ENCODE measurements around the gene SPIN2B. TPM values are rescaled to one million over a fixed set of nuclear protein-coding genes. Genes with fewer than 3 reads are reported as not detected.
"Not testable (repeated sequence)": the region's sequence is repeated elsewhere in the genome, so short reads cannot be mapped to it uniquely, and the experiment has no call there.

The SPIN2B gene
- total and polyA plus RNA-seq, 4 donors = 4.5 to 13.3 (median 8.0) TPM

- peaks cover 0 to 3% (median 0%) of the 10 kb centered on the region in 3 donors for H3K27me3 ChIP-seq (ENCODE audit: control insufficient read depth in 3 of 3, insufficient read depth in 3 of 3, low read length in 2 of 3)
- DNase-seq (peak in 2 of 3 donors; percentile 3 to 13), ATAC-seq (ENCODE audit: insufficient read depth, low FRiP score) (no peak)
- H3K27ac ChIP-seq (ENCODE audit: low read depth in 1 of 2, low read length in 1 of 2) = no peak overlapping the region
- no peaks in the 10 kb centered on the region for H3K4me1 ChIP-seq (ENCODE audit: control insufficient read depth in 5 of 5, insufficient read depth in 5 of 5, low read length in 5 of 5)
- no peak for TF ChIP-seq CTCF (IDR thresholded peaks at IDR 0.05; ENCODE audit: control extremely low read depth, extremely low read depth)
- peaks cover 0 to 3% (median 0%) of the 10 kb centered on the region in 4 donors for H3K9me3 ChIP-seq (ENCODE audit: control insufficient read depth in 4 of 4, insufficient read depth in 3 of 4, low read length in 3 of 4)
- WGBS, 2 donors = 90 to 91% methylated on average over 3 of the region's 3 CpGs
- no peak overlapping the region for H3K4me3 ChIP-seq
- H3K36me3 ChIP-seq (ENCODE audit: control insufficient read depth in 4 of 4, insufficient read depth in 4 of 4, low read length in 4 of 4) = no peaks in the 10 kb centered on the region
- no peak overlapping the region for H3K9ac ChIP-seq (ENCODE audit: insufficient read depth in 1 of 2, low read length in 2 of 2)
Observed at GRCh38 chrX:57135287-57135686, 13.9 kb upstream of the SPIN2B start.

GRCh38 chrX:57134702-57135101 lies 13.4 kb upstream of the SPIN2B start:
- H3K4me3 ChIP-seq = no peak overlapping the region
- no peak overlapping the region for H3K27ac ChIP-seq (ENCODE audit: low read depth in 1 of 2, low read length in 1 of 2)
- TF ChIP-seq CTCF (IDR thresholded peaks at IDR 0.05; ENCODE audit: control extremely low read depth, extremely low read depth) = no peak
- H3K36me3 ChIP-seq (ENCODE audit: control insufficient read depth in 4 of 4, insufficient read depth in 4 of 4, low read length in 4 of 4) = no peaks in the 10 kb centered on the region
- 87 to 88% methylated on average over 3 of the region's 3 CpGs for WGBS, 2 donors
- ATAC-seq (ENCODE audit: insufficient read depth, low FRiP score) (no peak), DNase-seq (no peak)
- peaks cover 0 to 3% (median 0%) of the 10 kb centered on the region in 4 donors for H3K9me3 ChIP-seq (ENCODE audit: control insufficient read depth in 4 of 4, insufficient read depth in 3 of 4, low read length in 3 of 4)
- H3K27me3 ChIP-seq (ENCODE audit: control insufficient read depth in 3 of 3, insufficient read depth in 3 of 3, low read length in 2 of 3) = peaks cover 0 to 3% (median 0%) of the 10 kb centered on the region in 3 donors
- H3K9ac ChIP-seq (ENCODE audit: insufficient read depth in 1 of 2, low read length in 2 of 2) = no peak overlapping the region
- H3K4me1 ChIP-seq (ENCODE audit: control insufficient read depth in 5 of 5, insufficient read depth in 5 of 5, low read length in 5 of 5) = no peaks in the 10 kb centered on the region

GRCh38 chrX:57133706-57134105 lies 12.4 kb upstream of the SPIN2B start:
- WGBS, 2 donors = 72 to 95% methylated on average over 4 of the region's 4 CpGs

GRCh38 chrX:57133284-57133683 lies 11.9 kb upstream of the SPIN2B start:
- H3K27ac ChIP-seq (ENCODE audit: low read depth in 1 of 2, low read length in 1 of 2); H3K9ac ChIP-seq (ENCODE audit: insufficient read depth in 1 of 2, low read length in 2 of 2); DNase-seq; H3K9me3 ChIP-seq (ENCODE audit: control insufficient read depth in 4 of 4, insufficient read depth in 3 of 4, low read length in 3 of 4); H3K36me3 ChIP-seq (ENCODE audit: control insufficient read depth in 4 of 4, insufficient read depth in 4 of 4, low read length in 4 of 4); H3K27me3 ChIP-seq (ENCODE audit: control insufficient read depth in 3 of 3, insufficient read depth in 3 of 3, low read length in 2 of 3); H3K4me1 ChIP-seq (ENCODE audit: control insufficient read depth in 5 of 5, insufficient read depth in 5 of 5, low read length in 5 of 5); ATAC-seq (ENCODE audit: insufficient read depth, low FRiP score); H3K4me3 ChIP-seq: not testable (repeated sequence)
- 50 to 85% methylated on average over 4 of the region's 4 CpGs for WGBS, 2 donors

More at GRCh38 chrX:57133706-57134105, 12.4 kb upstream of the SPIN2B start:
- ATAC-seq (ENCODE audit: insufficient read depth, low FRiP score) = no peak
- Histone ChIP-seq H3K9me3 (ENCODE audit: control insufficient read depth in 4 of 4, insufficient read depth in 3 of 4, low read length in 3 of 4) (peaks cover 0 to 3% (median 0%) of the 10 kb centered on the region in 4 donors), H3K9ac (ENCODE audit: insufficient read depth in 1 of 2, low read length in 2 of 2) (no peak overlapping the region), H3K27me3 (ENCODE audit: control insufficient read depth in 3 of 3, insufficient read depth in 3 of 3, low read length in 2 of 3) (peaks cover 0 to 3% (median 0%) of the 10 kb centered on the region in 3 donors), H3K36me3 (ENCODE audit: control insufficient read depth in 4 of 4, insufficient read depth in 4 of 4, low read length in 4 of 4) (no peaks in the 10 kb centered on the region), H3K4me3 (no peak overlapping the region), H3K27ac (ENCODE audit: low read depth in 1 of 2, low read length in 1 of 2) (no peak overlapping the region), H3K4me1 (ENCODE audit: control insufficient read depth in 5 of 5, insufficient read depth in 5 of 5, low read length in 5 of 5) (no peaks in the 10 kb centered on the region)
- TF ChIP-seq CTCF (IDR thresholded peaks at IDR 0.05; ENCODE audit: control extremely low read depth, extremely low read depth) = no peak
- DNase-seq = no peak
